Uterus (tissue), 2 donors: ENCODE data around the gene ALDH1L1.

Source experiments
- CTCF ChIP-seq, 4 experiments: fragments of 200-600 bp in 2 of 4; fragments of 450-650 bp in 2 of 4; sonication (generic) in 2 of 4; IDR thresholded peaks; one replicate each; pipeline ENCODE4 v1.5.1; 2016 to 2019; ENCODE audit warnings: antibody characterized with exemption in 4 of 4, mild to moderate bottlenecking in 2 of 4, moderate library complexity in 1 of 4
- POLR2A ChIP-seq, 2 donors: fragments of 450-650 bp; IDR thresholded peaks; one replicate each; pipeline ENCODE4 v1.6.1; 2016; ENCODE audit warnings: antibody characterized with exemption in 2 of 2, mild to moderate bottlenecking in 1 of 2, moderate library complexity in 1 of 2

GRCh38 chr3:126113733-126114442, 66.5 kb downstream of the ALDH1L1 start:
- TF ChIP-seq CTCF (IDR thresholded peaks at IDR 0.05) (peak in 2 of 4 experiments; percentile 18 to 21), POLR2A (IDR thresholded peaks at IDR 0.05) (no peak)
